Uterus (tissue), 2 donors: ENCODE results near the gene FLYWCH1.

Experiments used
- POLR2A ChIP-seq, 2 donors: fragments of 450-650 bp; IDR thresholded peaks; one replicate each; pipeline ENCODE4 v1.6.1; 2016; ENCODE audit warnings: antibody characterized with exemption in 2 of 2, mild to moderate bottlenecking in 1 of 2, moderate library complexity in 1 of 2
- TF ChIP-seq, protein P1 (sequence below), 4 experiments: fragments of 200-600 bp in 2 of 4; fragments of 450-650 bp in 2 of 4; sonication (generic) in 2 of 4; IDR thresholded peaks; one replicate each; pipeline ENCODE4 v1.5.1; 2016 to 2019; ENCODE audit warnings: antibody characterized with exemption in 4 of 4, mild to moderate bottlenecking in 2 of 4, moderate library complexity in 1 of 4

GRCh38 chr16:2991566-2992261 lies 80.0 kb downstream of the FLYWCH1 start:
- TF ChIP-seq, protein P1, sequence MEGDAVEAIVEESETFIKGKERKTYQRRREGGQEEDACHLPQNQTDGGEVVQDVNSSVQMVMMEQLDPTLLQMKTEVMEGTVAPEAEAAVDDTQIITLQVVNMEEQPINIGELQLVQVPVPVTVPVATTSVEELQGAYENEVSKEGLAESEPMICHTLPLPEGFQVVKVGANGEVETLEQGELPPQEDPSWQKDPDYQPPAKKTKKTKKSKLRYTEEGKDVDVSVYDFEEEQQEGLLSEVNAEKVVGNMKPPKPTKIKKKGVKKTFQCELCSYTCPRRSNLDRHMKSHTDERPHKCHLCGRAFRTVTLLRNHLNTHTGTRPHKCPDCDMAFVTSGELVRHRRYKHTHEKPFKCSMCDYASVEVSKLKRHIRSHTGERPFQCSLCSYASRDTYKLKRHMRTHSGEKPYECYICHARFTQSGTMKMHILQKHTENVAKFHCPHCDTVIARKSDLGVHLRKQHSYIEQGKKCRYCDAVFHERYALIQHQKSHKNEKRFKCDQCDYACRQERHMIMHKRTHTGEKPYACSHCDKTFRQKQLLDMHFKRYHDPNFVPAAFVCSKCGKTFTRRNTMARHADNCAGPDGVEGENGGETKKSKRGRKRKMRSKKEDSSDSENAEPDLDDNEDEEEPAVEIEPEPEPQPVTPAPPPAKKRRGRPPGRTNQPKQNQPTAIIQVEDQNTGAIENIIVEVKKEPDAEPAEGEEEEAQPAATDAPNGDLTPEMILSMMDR (IDR thresholded peaks at IDR 0.05) = no peak
- TF ChIP-seq POLR2A (IDR thresholded peaks at IDR 0.05) = no peak
